OCI-LY1 (cell line): Measurements from ENCODE around the gene SLC25A13.

Source experiments
- H2AFZ ChIP-seq: fragments of 200-600 bp; sonication (generic), shearing (Covaris generic); 2 replicates; pipeline ENCODE4 v1.6.0; 2014; ENCODE audit warnings: antibody characterized with exemption, mild to moderate bottlenecking, low read length
- H3F3A ChIP-seq: fragments of 200-600 bp; sonication (generic), shearing (Covaris generic); 2 replicates; pipeline ENCODE4 v1.6.0; 2014; ENCODE audit warnings: mild to moderate bottlenecking, antibody characterized with exemption, low read length, moderate library complexity; ENCODE audit not compliant: insufficient read depth
- H3K27ac ChIP-seq: fragments of 200-600 bp; sonication (generic); 2 replicates; pipeline ENCODE4 v1.5.1; 2014; ENCODE audit warnings: low read length, mixed run types, mild to moderate bottlenecking, low read depth; ENCODE audit not compliant: poor library complexity, severe bottlenecking
- H3K27me3 ChIP-seq: fragments of 200-600 bp; sonication (generic); 2 replicates; pipeline ENCODE4 v1.6.0; 2014; ENCODE audit warnings: antibody characterized with exemption, mild to moderate bottlenecking, low read length, moderate library complexity; ENCODE audit not compliant: insufficient read depth
- H3K36me3 ChIP-seq: fragments of 200-600 bp; sonication (generic); 2 replicates; pipeline ENCODE4 v1.6.1; 2014; ENCODE audit warnings: mild to moderate bottlenecking, antibody characterized with exemption, low read length, moderate library complexity, mixed read lengths; ENCODE audit not compliant: insufficient read depth
- H3K4me1 ChIP-seq: fragments of 200-600 bp; sonication (generic); 2 replicates; pipeline ENCODE4 v1.5.1; 2014; ENCODE audit warnings: mild to moderate bottlenecking, low read length, moderate library complexity; ENCODE audit not compliant: insufficient read depth, severe bottlenecking
- H3K4me2 ChIP-seq: fragments of 200-600 bp; sonication (generic), shearing (Covaris generic); 2 replicates; pipeline ENCODE4 v1.6.1; 2014; ENCODE audit warnings: low read length
- H3K4me3 ChIP-seq: fragments of 200-600 bp; sonication (generic); 2 replicates; pipeline ENCODE4 v1.5.1; 2014; ENCODE audit warnings: low read length, low read depth, mild to moderate bottlenecking, mixed read lengths; ENCODE audit not compliant: poor library complexity, severe bottlenecking
- H3K79me2 ChIP-seq: fragments of 200-600 bp; shearing (Covaris generic); 2 replicates; pipeline ENCODE4 v1.6.1; 2016; ENCODE audit warnings: mixed run types, low read length, mixed read lengths; ENCODE audit not compliant: insufficient read depth
- H3K9ac ChIP-seq: fragments of 200-600 bp; sonication (generic), shearing (Covaris generic); 2 replicates; pipeline ENCODE4 v1.6.1; 2014; ENCODE audit warnings: mild to moderate bottlenecking, low read length, mixed read lengths
- H3K9me2 ChIP-seq: fragments of 200-600 bp; sonication (generic), shearing (Covaris generic); 2 replicates; pipeline ENCODE4 v1.6.1; 2014; ENCODE audit warnings: low read depth, mild to moderate bottlenecking, low read length, mixed read lengths
- H3K9me3 ChIP-seq: fragments of 200-600 bp; shearing (Covaris generic); 2 replicates; pipeline ENCODE4 v1.6.1; 2014; ENCODE audit warnings: low read length, mixed read lengths
- H4K20me1 ChIP-seq: fragments of 200-600 bp; sonication (generic), shearing (Covaris generic); 2 replicates; pipeline ENCODE4 v1.6.0; 2016; ENCODE audit warnings: mild to moderate bottlenecking, low read length; ENCODE audit not compliant: insufficient read depth
- EZH2 ChIP-seq: fragments of 200-600 bp; sonication (generic), shearing (Covaris generic); IDR thresholded peaks from 2 replicates; pipeline ENCODE4 v1.8.0; 2017; ENCODE audit warnings: borderline replicate concordance, mixed run types, mild to moderate bottlenecking, antibody characterized with exemption, low read length, moderate library complexity, mixed read lengths
- TF ChIP-seq, protein P1 (sequence below): fragments of 200-600 bp; sonication (generic), shearing (Covaris generic); IDR thresholded peaks from 2 replicates; pipeline ENCODE4 v1.5.1; 2017; ENCODE audit warnings: mild to moderate bottlenecking, antibody characterized with exemption, low read length, moderate library complexity, mixed read lengths

Gene SLC25A13

GRCh38 chr7:96236198-96237039 lies 85.5 kb downstream of the SLC25A13 start:
- Histone ChIP-seq H3F3A (no peaks in the 10 kb centered on the region), H3K9me2 (no peaks in the 10 kb centered on the region), H3K4me3 (no peak overlapping the region), H2AFZ (no peak overlapping the region), H3K27ac (no peak overlapping the region), H3K79me2 (no peaks in the 10 kb centered on the region), H3K9me3 (no peaks in the 10 kb centered on the region), H3K4me1 (no peaks in the 10 kb centered on the region), H3K36me3 (peaks cover 12% of the 10 kb centered on the region; the same call in 1 of the 2 replicates), H3K27me3 (no peaks in the 10 kb centered on the region), H4K20me1 (no peaks in the 10 kb centered on the region), H3K9ac (no peak overlapping the region), H3K4me2 (no peak overlapping the region)
- TF ChIP-seq, protein P1, sequence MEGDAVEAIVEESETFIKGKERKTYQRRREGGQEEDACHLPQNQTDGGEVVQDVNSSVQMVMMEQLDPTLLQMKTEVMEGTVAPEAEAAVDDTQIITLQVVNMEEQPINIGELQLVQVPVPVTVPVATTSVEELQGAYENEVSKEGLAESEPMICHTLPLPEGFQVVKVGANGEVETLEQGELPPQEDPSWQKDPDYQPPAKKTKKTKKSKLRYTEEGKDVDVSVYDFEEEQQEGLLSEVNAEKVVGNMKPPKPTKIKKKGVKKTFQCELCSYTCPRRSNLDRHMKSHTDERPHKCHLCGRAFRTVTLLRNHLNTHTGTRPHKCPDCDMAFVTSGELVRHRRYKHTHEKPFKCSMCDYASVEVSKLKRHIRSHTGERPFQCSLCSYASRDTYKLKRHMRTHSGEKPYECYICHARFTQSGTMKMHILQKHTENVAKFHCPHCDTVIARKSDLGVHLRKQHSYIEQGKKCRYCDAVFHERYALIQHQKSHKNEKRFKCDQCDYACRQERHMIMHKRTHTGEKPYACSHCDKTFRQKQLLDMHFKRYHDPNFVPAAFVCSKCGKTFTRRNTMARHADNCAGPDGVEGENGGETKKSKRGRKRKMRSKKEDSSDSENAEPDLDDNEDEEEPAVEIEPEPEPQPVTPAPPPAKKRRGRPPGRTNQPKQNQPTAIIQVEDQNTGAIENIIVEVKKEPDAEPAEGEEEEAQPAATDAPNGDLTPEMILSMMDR: no peak
- TF ChIP-seq EZH2: no peak

GRCh38 chr7:96235281-96235680 lies 86.6 kb downstream of the SLC25A13 start:
- Histone ChIP-seq H3K9me3 (no peaks in the 10 kb centered on the region), H3K9me2 (no peaks in the 10 kb centered on the region), H3K36me3 (peaks cover 12% of the 10 kb centered on the region; the same call in 1 of the 2 replicates), H3F3A (no peaks in the 10 kb centered on the region), H3K4me3 (no peak overlapping the region), H4K20me1 (no peaks in the 10 kb centered on the region), H3K9ac (no peak overlapping the region), H2AFZ (no peak overlapping the region), H3K4me1 (no peaks in the 10 kb centered on the region), H3K4me2 (no peak overlapping the region), H3K27me3 (no peaks in the 10 kb centered on the region), H3K79me2 (no peaks in the 10 kb centered on the region), H3K27ac (no peak overlapping the region)
- TF ChIP-seq, protein P1: no peak
- TF ChIP-seq EZH2: no peak

DNA sequence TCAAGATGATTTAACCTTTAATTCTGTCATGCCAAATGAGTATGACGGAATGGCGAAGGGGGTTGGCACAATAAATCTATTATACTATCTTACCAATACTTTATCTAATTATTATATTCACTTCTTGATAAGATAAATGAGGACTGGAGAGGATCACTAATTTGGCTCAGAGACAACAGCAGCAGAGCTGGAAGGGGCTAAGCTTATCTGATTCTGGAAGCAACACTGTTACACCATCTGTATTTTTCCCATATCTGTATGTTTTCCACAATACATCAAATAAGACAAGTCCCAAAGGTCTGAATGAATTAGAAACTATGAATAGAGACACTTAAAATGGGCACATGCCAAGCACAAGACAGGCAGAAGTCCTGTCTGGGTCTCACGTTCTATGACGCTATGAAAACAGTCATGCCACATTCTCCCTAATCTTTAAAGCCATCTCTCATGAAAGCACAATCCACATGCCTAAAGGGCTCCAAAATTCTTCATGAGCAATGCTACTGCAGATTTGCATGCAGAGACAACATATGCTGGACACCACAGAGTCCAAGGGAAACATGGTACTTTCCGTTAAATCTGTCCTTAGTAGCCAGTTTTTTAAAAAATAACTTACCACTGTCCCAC lies 88.3 kb downstream of the SLC25A13 start:
- H3F3A ChIP-seq: no peaks in the 10 kb centered on the region
- no peaks in the 10 kb centered on the region for H3K9me2 ChIP-seq
- H3K9ac ChIP-seq: no peak overlapping the region
- H3K4me3 ChIP-seq: no peak overlapping the region
- no peak overlapping the region for H3K27ac ChIP-seq
- no peaks in the 10 kb centered on the region for H3K4me1 ChIP-seq
- no peaks in the 10 kb centered on the region for H3K27me3 ChIP-seq
- no peak overlapping the region for H3K4me2 ChIP-seq
- no peaks in the 10 kb centered on the region for H3K9me3 ChIP-seq
- peaks cover 21% of the 10 kb centered on the region for H3K36me3 ChIP-seq
- no peaks in the 10 kb centered on the region for H3K79me2 ChIP-seq
- no peaks in the 10 kb centered on the region for H4K20me1 ChIP-seq
- no peak overlapping the region for H2AFZ ChIP-seq
- TF ChIP-seq EZH2: no peak
- TF ChIP-seq, protein P1: no peak
